ENCODE measurements around the gene AGTR1.

The AGTR1 gene

GRCh38 chr3:148697306-148698189 lies at the start of gene AGTR1:
TSS of gene AGTR1 (plus strand) at chr3:148697903. CDS start at chr3:148741036, 43,133 bp downstream.
- Mint-ChIP-seq H3K9me3 (no peaks in the 10 kb centered on the region), H3K27ac (no peak within 1 kb of the TSS), H3K36me3 (ENCODE audit: low read depth) (no peaks in the 10 kb centered on the region), H3K27me3 (peaks cover 39% of the 10 kb centered on the region), H3K4me1 (ENCODE audit: low read depth) (no peaks in the 10 kb centered on the region), H3K4me3 (no peak within 1 kb of the TSS)

DNA sequence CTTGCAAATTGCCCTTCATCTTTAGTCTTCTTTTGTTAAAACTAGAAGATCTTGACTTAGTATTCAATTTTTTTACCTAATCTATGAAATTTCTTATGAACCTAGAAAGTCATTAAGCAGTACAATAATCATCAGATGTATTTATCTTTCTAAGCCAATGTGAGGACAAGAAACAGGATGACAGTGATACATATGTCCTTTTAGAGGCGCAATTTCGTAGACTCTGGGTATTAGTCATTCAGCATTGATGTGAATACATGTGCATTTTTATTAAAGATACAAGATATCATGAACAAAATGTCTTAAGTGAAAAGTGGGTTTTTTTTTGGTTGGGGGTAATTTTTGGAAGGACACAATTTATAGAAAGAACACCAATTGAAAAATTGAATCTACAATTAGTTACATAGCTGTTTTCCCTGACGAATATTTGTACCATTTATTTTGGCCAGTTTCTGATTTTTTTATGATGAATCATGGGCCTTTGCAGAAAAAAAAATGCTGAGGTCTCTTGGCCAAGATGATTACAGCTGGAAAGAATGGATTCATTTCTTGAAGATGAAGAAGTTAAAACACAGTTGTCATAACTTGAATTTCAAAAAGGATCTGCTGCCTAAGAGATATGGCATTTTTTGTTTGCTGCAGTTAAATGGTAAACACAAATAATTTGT lies 48.9 kb upstream of the AGTR1 start:
- H3K36me3 Mint-ChIP-seq (ENCODE audit: low read depth) = no peaks in the 10 kb centered on the region
- no peak overlapping the region for H3K27ac Mint-ChIP-seq
- H3K4me1 Mint-ChIP-seq (ENCODE audit: low read depth) = no peaks in the 10 kb centered on the region
- no peaks in the 10 kb centered on the region for H3K9me3 Mint-ChIP-seq
- no peak overlapping the region for H3K4me3 Mint-ChIP-seq
- H3K27me3 Mint-ChIP-seq = no peaks in the 10 kb centered on the region

- H3K27ac Mint-ChIP-seq = no peak overlapping the region
- H3K27me3 Mint-ChIP-seq = no peaks in the 10 kb centered on the region
- H3K9me3 Mint-ChIP-seq = no peaks in the 10 kb centered on the region
- no peaks in the 10 kb centered on the region for H3K4me1 Mint-ChIP-seq (ENCODE audit: low read depth)
- no peak overlapping the region for H3K4me3 Mint-ChIP-seq
- H3K36me3 Mint-ChIP-seq (ENCODE audit: low read depth) = no peaks in the 10 kb centered on the region
Measured at GRCh38 chr3:148651549-148651948, 46.2 kb upstream of the AGTR1 start.

GRCh38 chr3:148654433-148654832 lies 43.3 kb upstream of the AGTR1 start:
- no peak overlapping the region for H3K4me3 Mint-ChIP-seq
- no peaks in the 10 kb centered on the region for H3K9me3 Mint-ChIP-seq
- no peaks in the 10 kb centered on the region for H3K4me1 Mint-ChIP-seq (ENCODE audit: low read depth)
- no peaks in the 10 kb centered on the region for H3K36me3 Mint-ChIP-seq (ENCODE audit: low read depth)
- H3K27me3 Mint-ChIP-seq = no peaks in the 10 kb centered on the region
- no peak overlapping the region for H3K27ac Mint-ChIP-seq

DNA sequence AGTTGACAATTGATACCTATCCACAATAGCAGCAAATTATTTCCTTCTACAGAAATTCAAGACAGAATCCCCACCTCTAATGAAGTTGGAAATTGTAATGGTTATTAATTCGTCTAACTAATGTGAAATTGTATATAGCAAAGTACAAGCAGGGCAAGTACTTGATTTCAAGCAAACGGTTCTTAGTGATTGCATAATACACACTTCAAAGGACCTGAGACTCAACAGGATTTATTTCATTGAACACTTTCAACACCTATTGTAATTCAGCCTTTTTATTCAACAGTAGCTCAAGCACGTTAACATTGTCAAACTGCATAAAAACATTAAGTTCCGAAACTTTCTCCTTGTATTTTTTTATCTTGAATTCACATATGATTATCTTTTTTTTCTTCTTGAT lies 40.2 kb upstream of the AGTR1 start:
- H3K36me3 Mint-ChIP-seq (ENCODE audit: low read depth) = no peaks in the 10 kb centered on the region
- H3K4me1 Mint-ChIP-seq (ENCODE audit: low read depth) = no peaks in the 10 kb centered on the region
- H3K9me3 Mint-ChIP-seq = no peaks in the 10 kb centered on the region
- H3K4me3 Mint-ChIP-seq = no peak overlapping the region
- no peaks in the 10 kb centered on the region for H3K27me3 Mint-ChIP-seq
- H3K27ac Mint-ChIP-seq = no peak overlapping the region

DNA sequence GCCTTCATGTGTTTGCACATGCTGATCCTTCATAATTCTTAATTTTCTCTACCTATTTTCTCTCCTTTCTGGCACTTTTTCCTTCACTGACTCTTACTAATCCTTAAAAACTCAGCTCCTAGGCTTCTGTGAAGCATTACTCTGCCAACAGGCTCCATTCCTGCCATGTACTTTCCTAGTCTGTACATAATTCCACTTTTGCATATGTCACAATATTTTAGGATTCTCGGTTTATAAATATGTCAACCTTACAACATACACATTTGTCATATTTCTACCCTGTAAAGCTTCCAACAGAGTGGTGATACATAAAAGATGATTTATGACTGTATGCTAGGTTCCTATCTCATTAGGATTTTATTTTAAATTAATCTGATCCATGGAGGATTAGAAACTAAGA lies 38.2 kb upstream of the AGTR1 start:
- Mint-ChIP-seq H3K9me3 (no peaks in the 10 kb centered on the region), H3K4me1 (ENCODE audit: low read depth) (no peaks in the 10 kb centered on the region), H3K4me3 (no peak overlapping the region), H3K27me3 (no peaks in the 10 kb centered on the region), H3K27ac (no peak overlapping the region), H3K36me3 (ENCODE audit: low read depth) (no peaks in the 10 kb centered on the region)

GRCh38 chr3:148680289-148680688 lies 17.4 kb upstream of the AGTR1 start:
- H3K4me1 Mint-ChIP-seq (ENCODE audit: low read depth) = no peaks in the 10 kb centered on the region
- H3K27ac Mint-ChIP-seq = no peak overlapping the region
- H3K9me3 Mint-ChIP-seq = no peaks in the 10 kb centered on the region
- H3K36me3 Mint-ChIP-seq (ENCODE audit: low read depth) = no peaks in the 10 kb centered on the region
- no peak overlapping the region for H3K4me3 Mint-ChIP-seq
- no peaks in the 10 kb centered on the region for H3K27me3 Mint-ChIP-seq

DNA sequence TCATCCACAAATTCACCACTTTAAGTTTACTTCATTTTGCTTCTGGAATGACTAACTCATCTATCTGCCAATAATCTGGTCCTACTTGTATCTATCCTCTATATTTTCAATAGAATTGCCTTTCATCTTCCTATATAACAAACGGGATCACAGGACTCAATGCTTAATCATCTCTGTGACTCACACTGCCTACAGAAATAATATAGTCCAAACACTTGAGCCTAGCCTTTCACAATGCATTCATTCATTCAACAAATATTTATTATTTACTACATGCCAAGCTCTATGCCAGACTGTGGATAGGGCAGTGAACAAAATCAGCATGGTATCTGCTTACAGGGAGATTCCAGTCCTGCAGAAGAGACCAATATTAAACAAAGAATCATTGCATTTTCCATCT lies 16.6 kb upstream of the AGTR1 start:
- H3K4me1 Mint-ChIP-seq (ENCODE audit: low read depth) = no peaks in the 10 kb centered on the region
- no peaks in the 10 kb centered on the region for H3K27me3 Mint-ChIP-seq
- no peaks in the 10 kb centered on the region for H3K9me3 Mint-ChIP-seq
- no peaks in the 10 kb centered on the region for H3K36me3 Mint-ChIP-seq (ENCODE audit: low read depth)
- H3K27ac Mint-ChIP-seq = no peak overlapping the region
- no peak overlapping the region for H3K4me3 Mint-ChIP-seq

DNA sequence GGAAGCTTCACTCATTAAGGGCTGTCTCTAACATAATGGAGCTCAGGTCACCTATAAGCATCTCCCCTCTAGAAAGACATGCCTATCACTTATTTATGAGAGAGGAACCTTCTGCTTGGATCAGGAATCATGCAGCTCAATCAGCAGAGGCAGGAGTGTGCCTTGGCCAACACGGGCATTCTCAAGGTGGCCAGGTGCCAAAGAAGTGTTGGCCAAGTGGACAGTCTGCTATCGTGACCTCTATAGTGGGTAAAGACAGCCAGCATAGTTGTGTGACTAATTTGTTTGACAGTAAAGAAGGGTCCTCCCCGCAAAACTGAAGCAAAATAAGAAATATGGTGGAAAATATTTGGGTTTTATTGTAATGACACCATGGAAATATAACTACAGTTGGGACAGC lies 14.7 kb upstream of the AGTR1 start:
- Mint-ChIP-seq H3K36me3 (ENCODE audit: low read depth) (no peaks in the 10 kb centered on the region), H3K27me3 (no peaks in the 10 kb centered on the region), H3K4me3 (no peak overlapping the region), H3K27ac (no peak overlapping the region), H3K4me1 (ENCODE audit: low read depth) (no peaks in the 10 kb centered on the region), H3K9me3 (no peaks in the 10 kb centered on the region)

- Mint-ChIP-seq H3K4me1 (ENCODE audit: low read depth) (no peaks in the 10 kb centered on the region), H3K36me3 (ENCODE audit: low read depth) (no peaks in the 10 kb centered on the region), H3K27me3 (peaks cover 26% of the 10 kb centered on the region), H3K9me3 (no peaks in the 10 kb centered on the region), H3K27ac (no peak overlapping the region), H3K4me3 (no peak overlapping the region)
Measured at GRCh38 chr3:148694116-148694515, 3.6 kb upstream of the AGTR1 start.

- Mint-ChIP-seq H3K27me3 (peaks cover 39% of the 10 kb centered on the region), H3K36me3 (ENCODE audit: low read depth) (no peaks in the 10 kb centered on the region), H3K9me3 (no peaks in the 10 kb centered on the region), H3K4me3 (no peak overlapping the region), H3K27ac (no peak overlapping the region), H3K4me1 (ENCODE audit: low read depth) (no peaks in the 10 kb centered on the region)
Measured at GRCh38 chr3:148698190-148698810, 597 bp downstream of the AGTR1 start.

GRCh38 chr3:148705314-148705713 lies 7.6 kb downstream of the AGTR1 start:
- Mint-ChIP-seq H3K36me3 (ENCODE audit: low read depth) (no peaks in the 10 kb centered on the region), H3K4me3 (no peak overlapping the region), H3K27ac (no peak overlapping the region), H3K9me3 (no peaks in the 10 kb centered on the region), H3K4me1 (ENCODE audit: low read depth) (no peaks in the 10 kb centered on the region), H3K27me3 (peaks cover 7% of the 10 kb centered on the region)

DNA sequence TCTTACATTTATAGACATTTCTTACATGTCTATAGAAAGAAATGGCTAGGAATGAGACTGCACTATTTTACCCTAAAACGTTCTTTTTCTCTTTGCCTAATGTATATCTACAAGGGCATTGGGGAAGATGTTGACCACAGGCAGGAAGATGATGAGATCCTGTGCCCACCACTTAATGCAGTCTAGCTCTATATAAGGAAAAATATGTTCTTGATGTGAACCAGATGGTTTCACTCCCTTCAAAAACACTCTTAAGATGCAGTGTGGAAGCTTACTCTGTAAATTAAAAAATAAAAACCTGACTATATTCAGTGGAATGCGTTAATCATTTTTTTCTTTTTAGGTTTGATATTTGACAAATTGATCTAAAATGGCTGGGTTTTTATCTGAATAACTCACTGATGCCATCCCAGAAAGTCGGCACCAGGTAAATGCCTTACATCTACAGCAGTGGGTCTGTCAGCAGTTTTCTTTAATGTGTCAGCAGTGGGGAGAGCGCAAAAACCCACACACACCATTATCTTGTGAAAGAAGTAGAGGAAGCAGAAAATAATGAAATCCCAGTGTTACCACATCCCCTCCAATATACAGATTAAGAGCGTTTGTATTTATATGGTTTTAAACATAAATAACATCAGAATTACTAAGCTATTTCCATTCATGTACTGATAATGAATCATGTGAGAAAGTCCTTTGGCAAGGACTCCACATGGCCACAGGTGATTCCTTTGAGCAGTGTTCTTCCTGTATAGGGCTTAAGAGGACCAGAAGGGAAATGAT lies 10.1 kb downstream of the AGTR1 start:
- Mint-ChIP-seq H3K36me3 (ENCODE audit: low read depth) (no peaks in the 10 kb centered on the region), H3K27me3 (peaks cover 3% of the 10 kb centered on the region), H3K9me3 (no peaks in the 10 kb centered on the region), H3K4me1 (ENCODE audit: low read depth) (no peaks in the 10 kb centered on the region), H3K27ac (no peak overlapping the region), H3K4me3 (no peak overlapping the region)

- no peak overlapping the region for H3K27ac Mint-ChIP-seq
- no peaks in the 10 kb centered on the region for H3K36me3 Mint-ChIP-seq (ENCODE audit: low read depth)
- H3K4me3 Mint-ChIP-seq = no peak overlapping the region
- H3K9me3 Mint-ChIP-seq = no peaks in the 10 kb centered on the region
- H3K4me1 Mint-ChIP-seq (ENCODE audit: low read depth) = no peaks in the 10 kb centered on the region
- H3K27me3 Mint-ChIP-seq = peaks cover 3% of the 10 kb centered on the region
Measured at GRCh38 chr3:148708409-148708808, 10.7 kb downstream of the AGTR1 start.

Measured in stimulated activated naive CD8-positive, alpha-beta T cell treated with anti-CD3 and anti-CD28 coated beads, Interleukin-15, Interleukin-2, amounts not matched to agents 100 ng/mL and 50 ng/mL, for 24 hours (primary cell).